Measurements from ENCODE around the gene KNDC1. TPM values are rescaled to one million over a fixed set of nuclear protein-coding genes. Genes with fewer than 3 reads are reported as not detected.
"Not testable (repeated sequence)": the region's sequence is repeated elsewhere in the genome, so short reads cannot be mapped to it uniquely, and the experiment has no call there.

KNDC1 gene
- total RNA-seq, 4 donors from 2014 or later, result 3.7 to 5.9 (median 4.8) TPM

- Histone ChIP-seq H3K27ac (no peak overlapping the region), H3K36me3 (no peaks in the 10 kb centered on the region), H3K4me3 (no peak overlapping the region), H3K4me1 (no peaks in the 10 kb centered on the region), H3K27me3 (peaks cover 0 to 19% of the 10 kb centered on the region in 2 donors), H3K9me3 (no peaks in the 10 kb centered on the region)
- WGBS, 2 donors, result 85 to 89% methylated on average over 10 to 19 of the region's 20 CpGs
- TF ChIP-seq CTCF (IDR thresholded peaks at IDR 0.05) (no peak), EP300 (IDR thresholded peaks at IDR 0.05) (no peak), POLR2A (IDR thresholded peaks at IDR 0.05) (no peak)
- no peak for DNase-seq (ENCODE audit: low spot score in 2 of 2)
These were observed 58.9 kb downstream of the KNDC1 start for GRCh38 chr10:133218891-133219290.

- no peaks in the 10 kb centered on the region for H3K4me1 ChIP-seq
- 17% methylated on average over 7 of the region's 28 CpGs; no CpG with 5 or more reads in 1 of the 2 donors for WGBS, 2 donors
- no peaks in the 10 kb centered on the region for H3K9me3 ChIP-seq
- TF ChIP-seq POLR2A (IDR thresholded peaks at IDR 0.05), result no peak
- no peak for TF ChIP-seq EP300 (IDR thresholded peaks at IDR 0.05)
- no peak for TF ChIP-seq CTCF (IDR thresholded peaks at IDR 0.05)
- no peak overlapping the region for H3K27ac ChIP-seq
- H3K36me3 ChIP-seq, result no peaks in the 10 kb centered on the region
- H3K4me3 ChIP-seq, result no peak overlapping the region
- no peak for DNase-seq (ENCODE audit: low spot score in 2 of 2)
- H3K27me3 ChIP-seq, result peaks cover 0 to 17% of the 10 kb centered on the region in 2 donors
These were observed 59.8 kb downstream of the KNDC1 start for GRCh38 chr10:133219782-133220181.

- Histone ChIP-seq H3K4me1 (no peaks in the 10 kb centered on the region), H3K9me3 (no peaks in the 10 kb centered on the region), H3K27me3 (peaks cover 0 to 33% of the 10 kb centered on the region in 2 donors), H3K27ac (no peak overlapping the region), H3K4me3 (no peak overlapping the region), H3K36me3 (no peaks in the 10 kb centered on the region)
- DNase-seq (ENCODE audit: low spot score in 2 of 2), result no peak
- TF ChIP-seq POLR2A (IDR thresholded peaks at IDR 0.05) (no peak), CTCF (IDR thresholded peaks at IDR 0.05) (no peak), EP300 (IDR thresholded peaks at IDR 0.05) (no peak)
- 91 to 92% methylated on average over 11 of the region's 11 CpGs for WGBS, 2 donors
These were observed 61.3 kb downstream of the KNDC1 start for GRCh38 chr10:133221331-133221730.

- H3K27ac ChIP-seq; H3K4me1 ChIP-seq; H3K36me3 ChIP-seq; H3K9me3 ChIP-seq; DNase-seq (ENCODE audit: low spot score in 2 of 2); H3K4me3 ChIP-seq: not testable (repeated sequence)
- 82 to 93% methylated on average over 21 to 22 of the region's 22 CpGs for WGBS, 2 donors
- H3K27me3 ChIP-seq, result peaks cover 0 to 37% of the 10 kb centered on the region in 2 donors
These were observed 61.7 kb downstream of the KNDC1 start for GRCh38 chr10:133221756-133222155.

GRCh38 chr10:133224076-133224475, 64.1 kb downstream of the KNDC1 start:
- no peak for TF ChIP-seq EP300 (IDR thresholded peaks at IDR 0.05)
- TF ChIP-seq CTCF (IDR thresholded peaks at IDR 0.05), result no peak
- TF ChIP-seq POLR2A (IDR thresholded peaks at IDR 0.05), result no peak
- no peaks in the 10 kb centered on the region for H3K36me3 ChIP-seq
- no peak overlapping the region for H3K27ac ChIP-seq
- 69 to 82% methylated on average over 14 of the region's 14 CpGs for WGBS, 2 donors
- H3K9me3 ChIP-seq, result no peaks in the 10 kb centered on the region
- no peak for DNase-seq (ENCODE audit: low spot score in 2 of 2)
- peaks cover 0 to 52% of the 10 kb centered on the region in 2 donors for H3K27me3 ChIP-seq
- no peak overlapping the region for H3K4me3 ChIP-seq
- H3K4me1 ChIP-seq, result no peaks in the 10 kb centered on the region
